NCI-H82 treated with DMSO at 0.1 percent for 48 hours (cell line): ENCODE results near the gene MACF1.
"Not testable (repeated sequence)": the region's sequence is repeated elsewhere in the genome, so short reads cannot be mapped to it uniquely, and the experiment has no call there.

Experiments
- DNase-seq: peaks from one replicate; lab custom pipeline; 2025; ENCODE audit not compliant: unreplicated experiment; lab: John Stamatoyannopoulos, UW

The MACF1 gene

DNA sequence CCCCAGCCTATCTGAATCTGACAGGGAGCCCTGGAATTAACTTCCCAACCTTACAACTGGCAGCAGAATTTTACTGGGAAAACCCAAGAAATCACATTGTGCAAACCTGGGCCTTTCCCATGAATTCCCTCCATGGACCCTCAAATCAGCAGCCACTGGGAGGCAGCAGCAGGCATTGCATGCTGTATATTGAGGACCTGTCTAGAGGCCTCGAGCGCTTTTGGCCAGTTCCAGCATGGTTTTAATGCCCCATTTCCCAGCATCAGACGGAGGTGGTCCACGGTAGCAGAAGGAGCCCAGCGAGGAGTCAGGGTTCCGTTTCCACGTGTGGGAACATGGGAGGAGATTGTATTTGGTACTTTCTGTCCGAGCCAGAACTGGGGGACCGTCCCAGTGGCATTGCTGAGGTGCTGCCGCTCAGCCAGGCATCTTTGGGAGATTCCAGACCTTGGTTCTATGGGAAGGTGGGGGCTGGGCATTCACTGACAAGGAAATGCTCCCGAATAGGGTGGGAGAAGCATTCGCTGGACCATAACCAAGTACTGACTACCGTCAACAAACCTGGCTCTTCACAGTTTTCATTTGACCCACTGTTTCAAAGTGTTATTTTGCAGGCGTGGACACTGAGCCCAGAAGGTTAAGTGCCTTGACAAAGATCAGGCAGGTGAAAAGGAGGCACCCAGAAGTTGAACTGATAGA lies 302.9 kb downstream of the MACF1 start:
- DNase-seq: no peak

- DNase-seq: no peak
Measured at GRCh38 chr1:39508266-39508665, 303.8 kb downstream of the MACF1 start.

DNA sequence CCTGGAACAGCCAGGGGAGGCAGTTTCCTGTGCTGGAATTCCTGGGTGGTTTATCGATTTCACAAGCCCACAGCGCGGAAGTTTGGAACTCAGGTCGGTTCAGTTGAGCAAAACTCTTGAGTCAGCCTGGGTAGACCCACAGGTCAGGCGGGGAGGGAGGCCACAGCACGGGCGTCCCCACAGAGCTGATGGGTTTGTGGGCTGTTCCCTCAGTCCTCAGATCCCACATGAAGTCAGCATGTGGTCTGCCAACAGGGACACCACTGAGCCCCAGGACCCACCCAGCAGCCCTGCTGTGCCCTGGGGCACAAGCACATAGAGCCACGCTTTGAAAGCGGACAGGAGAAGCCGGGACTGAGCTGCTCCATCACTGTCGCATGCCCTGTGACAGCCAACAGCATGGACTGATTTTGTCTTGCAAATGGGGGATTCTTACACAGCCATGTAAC lies 304.4 kb downstream of the MACF1 start:
- no peak for DNase-seq

GRCh38 chr1:39509360-39510009 lies 305.0 kb downstream of the MACF1 start:
- DNase-seq: no peak

DNA sequence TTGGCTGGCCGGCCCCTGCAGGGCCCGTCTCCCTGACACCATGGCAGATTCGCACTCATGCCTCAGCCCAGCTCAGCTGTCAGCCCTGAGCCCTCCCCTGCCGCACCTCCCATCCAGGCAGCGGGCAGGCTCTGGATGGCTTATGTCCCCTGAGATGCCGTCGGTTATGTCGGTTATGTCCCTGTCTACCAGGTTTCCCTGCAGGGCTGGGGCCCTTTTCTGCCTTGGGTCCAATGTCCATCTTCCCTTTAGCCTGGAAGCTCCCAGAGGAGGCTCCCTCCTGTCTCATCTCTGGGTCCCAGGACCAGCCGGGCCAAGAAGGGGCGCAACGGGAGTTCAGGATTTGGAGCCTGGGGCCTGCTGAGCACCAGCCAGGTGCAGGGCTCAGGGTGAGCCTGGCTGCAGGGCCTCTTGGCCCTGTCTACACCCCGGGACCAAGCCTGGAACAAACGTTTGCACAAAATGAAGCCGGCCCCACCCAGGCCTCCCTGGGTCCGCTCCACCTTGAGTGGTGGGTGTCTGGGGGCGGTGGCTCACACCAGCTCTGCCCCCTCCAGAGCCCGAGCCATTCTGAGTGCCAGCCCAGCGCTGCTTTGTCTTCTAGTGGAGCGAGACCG lies 306.2 kb downstream of the MACF1 start:
- not testable (repeated sequence) for DNase-seq

GRCh38 chr1:39511477-39511876 lies 307.0 kb downstream of the MACF1 start:
- DNase-seq: not testable (repeated sequence)

GRCh38 chr1:39512234-39512847 lies 307.8 kb downstream of the MACF1 start:
- DNase-seq: not testable (repeated sequence)

GRCh38 chr1:39514710-39515124 lies 310.2 kb downstream of the MACF1 start:
- not testable (repeated sequence) for DNase-seq

DNA sequence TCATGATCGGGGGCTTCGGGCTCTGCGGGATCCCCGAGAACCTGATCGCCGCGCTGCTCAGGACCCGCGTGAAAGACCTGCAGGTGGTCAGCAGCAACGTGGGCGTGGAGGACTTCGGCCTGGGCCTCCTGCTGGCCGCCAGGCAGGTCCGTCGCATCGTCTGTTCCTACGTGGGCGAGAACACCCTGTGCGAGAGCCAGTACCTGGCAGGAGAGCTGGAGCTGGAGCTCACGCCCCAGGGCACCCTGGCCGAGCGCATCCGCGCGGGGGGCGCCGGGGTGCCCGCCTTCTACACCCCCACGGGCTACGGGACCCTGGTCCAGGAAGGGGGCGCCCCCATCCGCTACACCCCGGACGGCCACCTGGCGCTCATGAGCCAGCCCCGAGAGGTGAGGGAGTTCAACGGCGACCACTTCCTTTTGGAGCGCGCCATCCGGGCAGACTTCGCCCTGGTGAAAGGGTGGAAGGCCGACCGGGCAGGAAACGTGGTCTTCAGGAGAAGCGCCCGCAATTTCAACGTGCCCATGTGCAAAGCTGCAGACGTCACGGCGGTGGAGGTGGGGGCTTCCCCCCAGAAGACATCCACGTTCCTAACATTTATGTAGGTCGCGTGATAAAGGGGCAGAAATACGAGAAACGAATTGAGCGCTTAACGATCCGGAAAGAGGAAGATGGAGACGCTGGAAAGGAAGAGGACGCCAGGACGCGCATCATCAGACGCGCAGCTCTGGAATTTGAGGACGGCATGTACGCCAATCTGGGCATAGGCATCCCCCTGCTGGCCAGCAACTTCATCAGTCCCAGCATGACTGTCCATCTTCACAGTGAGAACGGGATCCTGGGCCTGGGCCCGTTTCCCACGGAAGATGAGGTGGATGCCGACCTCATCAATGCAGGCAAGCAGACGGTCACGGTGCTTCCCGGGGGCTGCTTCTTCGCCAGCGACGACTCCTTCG lies 310.9 kb downstream of the MACF1 start:
- DNase-seq: not testable (repeated sequence)

GRCh38 chr1:39516841-39517240 lies 312.3 kb downstream of the MACF1 start:
- not testable (repeated sequence) for DNase-seq

GRCh38 chr1:39517936-39518335 lies 313.4 kb downstream of the MACF1 start:
- DNase-seq: not testable (repeated sequence)

- not testable (repeated sequence) for DNase-seq
Measured at GRCh38 chr1:39519376-39519775, 314.9 kb downstream of the MACF1 start.

DNA sequence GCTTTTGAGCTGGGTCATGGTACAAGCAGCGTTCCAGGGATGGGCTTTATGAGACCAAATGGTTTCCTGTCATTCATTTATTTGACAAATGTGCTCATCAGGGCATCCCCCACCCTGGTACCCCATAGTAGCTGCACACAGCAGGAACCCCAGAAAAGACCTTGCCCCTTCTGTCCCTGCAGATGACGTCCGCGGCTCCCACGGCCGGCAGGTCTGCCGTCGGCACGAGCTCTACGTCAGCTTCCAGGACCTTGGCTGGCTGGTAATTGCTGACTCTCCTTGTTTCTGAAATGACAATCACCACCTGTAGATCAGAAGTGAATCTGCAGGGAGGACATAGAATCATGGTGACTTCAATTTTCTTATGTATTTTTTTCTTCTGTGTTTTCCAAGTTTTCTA lies 317.7 kb downstream of the MACF1 start:
- not testable (repeated sequence) for DNase-seq

DNA sequence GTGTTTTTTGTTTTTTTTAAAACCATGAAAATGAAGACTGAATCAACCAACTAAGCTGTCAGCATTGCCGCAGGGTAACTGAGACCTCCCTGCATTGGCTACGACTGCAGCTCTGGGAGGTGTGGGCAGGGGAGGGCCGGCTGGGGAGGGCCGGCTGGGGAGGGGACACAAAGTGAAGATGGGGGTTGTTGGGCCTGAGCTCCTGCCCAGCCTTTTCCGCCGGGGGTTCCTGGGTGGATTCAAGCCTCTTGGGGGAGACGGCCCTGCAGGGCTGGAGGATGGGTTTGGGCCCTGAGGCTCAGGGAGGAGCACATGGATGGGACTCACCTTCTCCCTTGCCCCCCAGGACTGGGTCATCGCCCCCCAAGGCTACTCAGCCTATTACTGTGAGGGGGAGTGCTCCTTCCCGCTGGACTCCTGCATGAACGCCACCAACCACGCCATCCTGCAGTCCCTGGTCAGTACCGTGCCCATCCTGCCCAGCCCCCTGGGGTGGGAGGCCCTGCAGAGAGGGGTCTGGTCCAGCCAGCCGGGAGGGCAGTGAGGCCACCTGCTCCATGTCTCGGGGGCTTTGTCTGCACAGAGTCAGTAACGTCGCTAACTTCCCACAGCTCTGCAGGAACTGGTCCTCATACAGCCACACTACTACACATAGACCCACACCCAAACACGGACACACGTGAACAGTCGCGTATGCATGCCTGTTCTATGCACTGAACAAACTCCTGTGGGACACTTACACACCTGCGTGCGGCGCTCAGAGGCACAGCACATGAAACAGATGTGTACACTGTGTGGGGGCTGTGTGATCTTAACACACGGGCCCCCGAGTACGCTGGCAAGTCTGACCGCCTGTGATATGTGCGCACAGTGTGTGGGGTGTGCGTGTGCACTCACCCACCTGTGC lies 318.4 kb downstream of the MACF1 start:
- DNase-seq: no peak

- DNase-seq: no peak
Measured at GRCh38 chr1:39524171-39524570, 319.7 kb downstream of the MACF1 start.

DNA sequence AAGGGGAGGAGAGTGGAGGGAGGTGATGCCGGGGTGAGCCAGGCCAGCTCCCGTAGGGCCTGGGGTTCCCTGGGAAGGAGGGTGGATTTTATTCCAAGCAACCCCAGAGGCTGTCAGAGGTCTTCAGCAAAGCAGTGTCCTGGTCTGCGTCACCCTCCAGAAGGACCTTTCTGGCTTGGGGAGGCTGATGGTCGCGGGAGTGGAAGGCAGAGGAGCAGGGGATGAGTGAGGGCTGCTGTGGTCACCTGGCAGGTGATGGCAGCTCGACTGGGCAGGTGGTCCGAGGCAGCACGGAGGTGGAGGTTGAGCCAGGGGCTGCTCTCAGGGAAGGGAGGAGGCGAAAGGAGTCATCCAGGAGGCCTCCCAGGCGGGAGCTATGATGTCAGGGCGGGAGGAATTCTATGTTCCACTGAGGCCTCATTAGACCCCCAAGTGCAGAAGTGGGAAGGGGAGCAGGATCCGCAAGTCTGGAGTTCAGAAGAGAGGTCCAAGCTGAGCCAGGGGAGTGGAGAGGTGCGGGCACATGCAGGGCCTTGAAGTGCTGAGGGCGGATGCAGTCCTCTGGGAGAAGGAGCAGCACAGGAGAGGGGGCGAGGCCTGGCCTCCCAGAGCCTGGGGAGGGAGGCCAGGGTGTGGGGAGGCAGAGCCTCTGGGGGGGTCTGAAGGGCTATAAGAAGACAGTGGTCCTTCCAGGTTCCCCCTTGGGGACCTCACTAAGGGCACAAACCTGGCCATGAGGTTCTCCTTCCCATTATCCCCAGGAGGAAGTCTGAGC lies 320.3 kb downstream of the MACF1 start:
- DNase-seq: no peak

DNA sequence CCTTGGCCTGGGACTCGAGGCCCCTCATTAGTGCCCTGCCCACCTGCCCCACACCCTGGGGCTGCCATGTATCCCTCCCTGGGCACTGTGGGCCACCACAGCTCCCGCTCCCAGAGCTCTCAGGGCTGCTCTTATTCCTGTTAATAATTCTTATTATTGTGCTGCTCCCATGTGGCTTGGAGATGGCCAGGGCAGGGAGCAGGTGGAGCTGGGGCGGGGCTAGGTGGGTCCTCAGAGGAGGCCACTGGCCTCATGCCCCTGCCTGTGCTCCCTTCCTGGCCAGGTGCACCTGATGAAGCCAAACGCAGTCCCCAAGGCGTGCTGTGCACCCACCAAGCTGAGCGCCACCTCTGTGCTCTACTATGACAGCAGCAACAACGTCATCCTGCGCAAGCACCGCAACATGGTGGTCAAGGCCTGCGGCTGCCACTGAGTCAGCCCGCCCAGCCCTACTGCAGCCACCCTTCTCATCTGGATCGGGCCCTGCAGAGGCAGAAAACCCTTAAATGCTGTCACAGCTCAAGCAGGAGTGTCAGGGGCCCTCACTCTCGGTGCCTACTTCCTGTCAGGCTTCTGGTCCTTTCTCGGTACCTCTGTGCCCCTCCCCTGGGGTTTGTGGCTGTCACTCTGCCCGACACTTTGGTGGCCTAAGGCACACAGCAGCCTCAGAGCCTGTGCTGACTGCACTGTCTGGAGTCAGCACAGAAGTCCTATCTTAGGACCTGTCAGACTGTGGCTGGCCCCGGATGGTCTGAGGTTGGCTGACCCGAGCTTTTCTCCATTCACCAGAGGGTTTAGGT lies 321.1 kb downstream of the MACF1 start:
- no peak for DNase-seq
